Measurements from ENCODE around the gene ZNF146.

ZNF146 gene

GRCh38 chr19:36196249-36196648 is 18.7 kb upstream of the ZNF146 start:
- TF ChIP-seq CTCF (IDR thresholded peaks at IDR 0.05; ENCODE audit: insufficient read depth, low read depth, low read length, missing control alignments), result no peak
- no peak overlapping the region for H3K4me3 ChIP-seq (ENCODE audit: low read length)

GRCh38 chr19:36198119-36198518 is 16.8 kb upstream of the ZNF146 start:
- no peak overlapping the region for H3K4me3 ChIP-seq (ENCODE audit: low read length)
- no peak for DNase-seq (ENCODE audit: low read depth)
- TF ChIP-seq CTCF (IDR thresholded peaks at IDR 0.05; ENCODE audit: insufficient read depth, low read depth, low read length, missing control alignments), result no peak

More at GRCh38 chr19:36196249-36196648, 18.7 kb upstream of the ZNF146 start:
- no peak for DNase-seq (ENCODE audit: low read depth)

- no peak for TF ChIP-seq CTCF (IDR thresholded peaks at IDR 0.05; ENCODE audit: insufficient read depth, low read depth, low read length, missing control alignments)
- H3K4me3 ChIP-seq (ENCODE audit: low read length), result no peak overlapping the region
- DNase-seq (ENCODE audit: low read depth), result no peak
Measured at GRCh38 chr19:36201684-36202083, 13.2 kb upstream of the ZNF146 start.

GRCh38 chr19:36203293-36203692 is 11.6 kb upstream of the ZNF146 start:
- TF ChIP-seq CTCF (IDR thresholded peaks at IDR 0.05; ENCODE audit: insufficient read depth, low read depth, low read length, missing control alignments), result no peak
- DNase-seq (ENCODE audit: low read depth), result no peak
- no peak overlapping the region for H3K4me3 ChIP-seq (ENCODE audit: low read length)

- no peak overlapping the region for H3K4me3 ChIP-seq (ENCODE audit: low read length)
- no peak for TF ChIP-seq CTCF (IDR thresholded peaks at IDR 0.05; ENCODE audit: insufficient read depth, low read depth, low read length, missing control alignments)
- DNase-seq (ENCODE audit: low read depth), result no peak
Measured at GRCh38 chr19:36207605-36208252, 7.2 kb upstream of the ZNF146 start.

- no peak for DNase-seq (ENCODE audit: low read depth)
- no peak overlapping the region for H3K4me3 ChIP-seq (ENCODE audit: low read length)
- TF ChIP-seq CTCF (IDR thresholded peaks at IDR 0.05; ENCODE audit: insufficient read depth, low read depth, low read length, missing control alignments), result no peak
Measured at GRCh38 chr19:36209372-36209771, 5.5 kb upstream of the ZNF146 start.

GRCh38 chr19:36210497-36210896 is 4.4 kb upstream of the ZNF146 start:
- no peak overlapping the region for H3K4me3 ChIP-seq (ENCODE audit: low read length)
- DNase-seq (ENCODE audit: low read depth), result no peak
- TF ChIP-seq CTCF (IDR thresholded peaks at IDR 0.05; ENCODE audit: insufficient read depth, low read depth, low read length, missing control alignments), result no peak

Data from epithelial cell of esophagus (primary cell).